Hepatocyte (in vitro differentiated cells): ENCODE results near the gene NDUFV1.
"Not testable (repeated sequence)": the region's sequence is repeated elsewhere in the genome, so short reads cannot be mapped to it uniquely, and the experiment has no call there.

Experiments used
- EZH2phosphoT487 ChIP-seq: fragments of 200-600 bp; sonication (generic); IDR thresholded peaks from one replicate; pipeline ENCODE4 v1.6.1; 2018; ENCODE audit warnings: antibody characterized with exemption, mild to moderate bottlenecking, low read depth, moderate library complexity; ENCODE audit not compliant: unreplicated experiment, severe bottlenecking
- TF ChIP-seq, protein P1 (sequence below): fragments of 200-600 bp; sonication (generic); IDR thresholded peaks from 2 replicates; pipeline ENCODE4 v1.5.1; 2016; ENCODE audit warnings: antibody characterized with exemption, mild to moderate bottlenecking; ENCODE audit not compliant: poor library complexity

DNA sequence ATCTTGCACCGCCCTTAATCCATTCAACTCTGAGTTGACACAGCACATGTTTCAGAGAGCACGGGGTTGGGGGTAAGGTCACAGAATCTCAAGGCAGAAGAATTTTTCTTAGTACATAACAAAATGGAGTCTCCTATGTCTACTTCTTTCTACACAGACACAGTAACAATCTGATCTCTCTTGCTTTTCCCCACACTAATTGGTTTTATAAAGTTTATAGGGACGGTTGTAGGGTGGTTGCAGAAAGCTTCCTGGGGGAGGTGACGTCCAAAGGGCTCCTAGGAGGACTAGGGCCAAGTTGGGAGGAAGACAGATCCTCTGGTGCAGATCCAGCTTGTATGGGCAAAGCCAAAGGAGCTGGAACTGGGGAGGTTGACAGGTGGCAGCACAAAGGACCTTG, 2.6 kb upstream of the NDUFV1 start:
- TF ChIP-seq, protein P1, sequence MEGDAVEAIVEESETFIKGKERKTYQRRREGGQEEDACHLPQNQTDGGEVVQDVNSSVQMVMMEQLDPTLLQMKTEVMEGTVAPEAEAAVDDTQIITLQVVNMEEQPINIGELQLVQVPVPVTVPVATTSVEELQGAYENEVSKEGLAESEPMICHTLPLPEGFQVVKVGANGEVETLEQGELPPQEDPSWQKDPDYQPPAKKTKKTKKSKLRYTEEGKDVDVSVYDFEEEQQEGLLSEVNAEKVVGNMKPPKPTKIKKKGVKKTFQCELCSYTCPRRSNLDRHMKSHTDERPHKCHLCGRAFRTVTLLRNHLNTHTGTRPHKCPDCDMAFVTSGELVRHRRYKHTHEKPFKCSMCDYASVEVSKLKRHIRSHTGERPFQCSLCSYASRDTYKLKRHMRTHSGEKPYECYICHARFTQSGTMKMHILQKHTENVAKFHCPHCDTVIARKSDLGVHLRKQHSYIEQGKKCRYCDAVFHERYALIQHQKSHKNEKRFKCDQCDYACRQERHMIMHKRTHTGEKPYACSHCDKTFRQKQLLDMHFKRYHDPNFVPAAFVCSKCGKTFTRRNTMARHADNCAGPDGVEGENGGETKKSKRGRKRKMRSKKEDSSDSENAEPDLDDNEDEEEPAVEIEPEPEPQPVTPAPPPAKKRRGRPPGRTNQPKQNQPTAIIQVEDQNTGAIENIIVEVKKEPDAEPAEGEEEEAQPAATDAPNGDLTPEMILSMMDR = not testable (repeated sequence)
- not testable (repeated sequence) for TF ChIP-seq EZH2phosphoT487
